Heart right ventricle (tissue), 16 donors: ENCODE data around the gene BRME1. TPM values are rescaled to one million over a fixed set of nuclear protein-coding genes. Genes with fewer than 3 reads are reported as not detected.

Experiments
- ATAC-seq, 8 donors: fragments of 200-7000 bp; cut with Tn5 transposase; one replicate each; pipeline ENCODE4 v1.9.1; 2020; ENCODE audit warnings: mild to moderate bottlenecking in 8 of 8, moderate library complexity in 8 of 8, moderate number of reproducible peaks in 1 of 8
- DNase-seq, 2 donors: peaks; one replicate each; pipeline ENCODE4 v3.0.0-alpha.2; 2020
- H3K27ac ChIP-seq, 10 donors: fragments of 200-600 bp; sonication (generic) in 2 of 10; one replicate each; pipeline versions ENCODE4 v1.5.0 to v1.8.0; 2020 to 2022; ENCODE audit warnings: mild to moderate bottlenecking in 3 of 10
- H3K27me3 ChIP-seq, 7 donors: fragments of 200-600 bp; one replicate each; pipeline ENCODE4 v1.8.0; 2021 to 2022; ENCODE audit warnings: mild to moderate bottlenecking in 2 of 7
- H3K36me3 ChIP-seq, 9 donors: fragments of 200-600 bp; sonication (generic) in 1 of 9; one replicate each; pipeline versions ENCODE4 v1.5.0 to v1.8.0; 2020 to 2022; ENCODE audit warnings: mild to moderate bottlenecking in 2 of 9
- H3K4me1 ChIP-seq, 9 donors: fragments of 200-600 bp; sonication (generic) in 1 of 9; one replicate each; pipeline versions ENCODE4 v1.5.0 to v1.8.0; 2020 to 2022; ENCODE audit warnings: mild to moderate bottlenecking in 4 of 9
- H3K4me3 ChIP-seq, 10 donors: fragments of 200-600 bp; sonication (generic) in 2 of 10; one replicate each; pipeline versions ENCODE4 v1.5.0 to v1.8.0; 2020 to 2022; ENCODE audit warnings: mild to moderate bottlenecking in 7 of 10, moderate library complexity in 2 of 10
- H3K9me3 ChIP-seq, 11 donors: fragments of 200-600 bp in 10 of 11; sonication (generic) in 2 of 11; one replicate each; pipeline versions ENCODE4 v1.5.0 to v1.8.0; 2013 to 2022; ENCODE audit warnings: mild to moderate bottlenecking in 2 of 11, control low read depth in 1 of 11, moderate library complexity in 1 of 11
- WGBS, 2 donors: extraction: QIAGEN DNeasy Blood & Tissue Kit; methylation state at CpG; one replicate each; pipeline ENCODE4 v1.1.7; 2013; ENCODE audit warnings: inconsistent platforms in 1 of 2; 5-methylcytosine and 5-hydroxymethylcytosine counted together
- intact Hi-C, 10 donors: fragments of 100-400 bp; cut with DNase I; formaldehyde crosslinking; loops; one replicate each; pipeline versions ENCODE4 v1.11.1 to v1.14.2; 2022
- polyA plus RNA-seq, 2 donors: library from polyadenylated mRNA; stranded (reverse); fragments of 200-250 nt; gene quantifications; one replicate each; pipeline ENCODE4 v1.2.3, GENCODE V29; 2013
- total RNA-seq, 10 donors: library from RNA; stranded (reverse); fragmentation: NEBNext Ultra II Directional in 3 of 10; extraction: Animal tissue kit (Norgen Biotek cat#: 25700) in 3 of 10; gene quantifications; one replicate each; pipeline versions ENCODE4 v1.2.1 to v1.2.4, GENCODE V29; 2021 to 2023
- TF ChIP-seq, protein P1 (sequence below), 9 donors: fragments of 200-600 bp; sonication (generic) in 2 of 9; IDR thresholded peaks; one replicate each; pipeline versions ENCODE4 v1.5.0 to v1.8.0; 2021 to 2022; ENCODE audit warnings: antibody characterized with exemption in 9 of 9, mild to moderate bottlenecking in 5 of 9, moderate library complexity in 1 of 9
- donor health status: Arrhythmogenic right ventricular cardiomyopathy.
- donor health status: ischemic (EF 13 %, LVEDD 7.1; RV severe dilation, severe dysfunction).
- donor health status: healthy with polysubstance abuse.
- donor health status: DM: no; HTN: yes; CAD: no.
- donor health status: DM: no; HTN: no; CAD: no.
- donor health status: ischemic (EF 25% LVEDD 6.9; RV normal size, moderate dysfunction).
- donor health status: ischemic (EF 25% LVEDD 5.7; RV mildly dilated, moderate dysfunction).
- donor health status: healthy.
- donor health status: DM: yes; HTN: yes; CAD: no.
- donor health status: Ischemic cardiomyopathy.
- donor health status: ischemic (EF 35%, LVEDD 5.7; RV mildly dilated, moderate dysfunction).
- donor health status: nonischemic (EF 11% LVEDD 7.7; RV severe dilation, severe dysfunction).
- donor health status: DM: yes; HTN: yes; CAD: no.
- donor health status: PGD.
- donor health status: ischemic (EF 29% LVEDD 5.4; RV normal size, mild dysfunction).
- donor health status: nonischemic (EF 23%, LVEDD 6.1; RV moderate dilation, normal function).

The BRME1 gene
- total and polyA plus RNA-seq, 12 donors: 0.19 to 2.0 (median 0.63) TPM; not detected in 2

DNA sequence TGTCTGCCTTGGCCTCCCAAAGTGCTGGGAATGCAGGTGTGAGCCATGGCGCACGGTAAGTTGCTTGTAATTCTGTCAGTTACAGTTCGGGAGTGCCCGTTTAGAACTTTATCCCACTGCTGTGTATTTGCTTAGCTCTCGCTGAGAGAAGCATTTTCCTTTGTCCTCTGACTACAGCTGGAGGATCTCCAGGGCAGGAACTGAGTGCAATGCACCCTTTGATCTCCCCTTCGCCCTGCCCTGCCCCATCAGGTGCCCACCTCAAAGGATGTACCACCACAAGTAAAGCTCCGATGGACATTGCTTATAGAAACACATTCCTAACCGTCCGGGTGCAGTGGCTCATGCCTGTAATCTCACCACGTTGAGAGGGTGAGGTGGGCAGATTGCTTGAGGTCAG, 6.5 kb downstream of the BRME1 start:
- TF ChIP-seq, protein P1, sequence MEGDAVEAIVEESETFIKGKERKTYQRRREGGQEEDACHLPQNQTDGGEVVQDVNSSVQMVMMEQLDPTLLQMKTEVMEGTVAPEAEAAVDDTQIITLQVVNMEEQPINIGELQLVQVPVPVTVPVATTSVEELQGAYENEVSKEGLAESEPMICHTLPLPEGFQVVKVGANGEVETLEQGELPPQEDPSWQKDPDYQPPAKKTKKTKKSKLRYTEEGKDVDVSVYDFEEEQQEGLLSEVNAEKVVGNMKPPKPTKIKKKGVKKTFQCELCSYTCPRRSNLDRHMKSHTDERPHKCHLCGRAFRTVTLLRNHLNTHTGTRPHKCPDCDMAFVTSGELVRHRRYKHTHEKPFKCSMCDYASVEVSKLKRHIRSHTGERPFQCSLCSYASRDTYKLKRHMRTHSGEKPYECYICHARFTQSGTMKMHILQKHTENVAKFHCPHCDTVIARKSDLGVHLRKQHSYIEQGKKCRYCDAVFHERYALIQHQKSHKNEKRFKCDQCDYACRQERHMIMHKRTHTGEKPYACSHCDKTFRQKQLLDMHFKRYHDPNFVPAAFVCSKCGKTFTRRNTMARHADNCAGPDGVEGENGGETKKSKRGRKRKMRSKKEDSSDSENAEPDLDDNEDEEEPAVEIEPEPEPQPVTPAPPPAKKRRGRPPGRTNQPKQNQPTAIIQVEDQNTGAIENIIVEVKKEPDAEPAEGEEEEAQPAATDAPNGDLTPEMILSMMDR (IDR thresholded peaks at IDR 0.05): no peak
- intact Hi-C loops: no loop called here
- Histone ChIP-seq H3K27ac (peak overlapping the region in 1 of 10 donors; percentile 19), H3K36me3 (no peaks in the 10 kb centered on the region), H3K9me3 (no peaks in the 10 kb centered on the region), H3K4me3 (no peak overlapping the region), H3K27me3 (no peaks in the 10 kb centered on the region), H3K4me1 (no peaks in the 10 kb centered on the region)
- no peak for DNase-seq
- no peak for ATAC-seq
- 84 to 87% methylated on average over 10 of the region's 10 CpGs for WGBS, 2 donors

DNA sequence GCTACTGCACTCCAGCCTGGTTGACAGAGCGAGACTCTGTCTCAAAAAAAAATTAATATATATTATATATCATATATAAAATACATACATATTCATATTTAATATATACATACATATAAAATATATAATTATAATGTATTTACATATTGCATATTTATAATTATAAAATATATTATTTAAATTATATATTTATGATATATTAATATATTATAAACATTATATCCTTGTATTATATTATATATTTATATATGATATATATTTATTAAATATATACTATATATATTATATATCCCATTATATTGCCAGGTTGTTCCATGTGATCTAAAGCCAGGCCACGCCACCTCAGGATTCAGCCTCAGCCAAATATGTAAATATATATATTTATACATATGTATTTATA, 9.7 kb downstream of the BRME1 start:
- WGBS, 2 donors: 97 to 100% methylated on average over 2 of the region's 2 CpGs
- TF ChIP-seq, protein P1 (IDR thresholded peaks at IDR 0.05): no peak
- intact Hi-C loops: no loop called here
- DNase-seq (no peak), ATAC-seq (no peak)
- H3K27me3 ChIP-seq: no peaks in the 10 kb centered on the region
- no peaks in the 10 kb centered on the region for H3K9me3 ChIP-seq
- H3K27ac ChIP-seq: no peak overlapping the region
- H3K4me3 ChIP-seq: no peak overlapping the region
- no peaks in the 10 kb centered on the region for H3K4me1 ChIP-seq
- H3K36me3 ChIP-seq: no peaks in the 10 kb centered on the region

DNA sequence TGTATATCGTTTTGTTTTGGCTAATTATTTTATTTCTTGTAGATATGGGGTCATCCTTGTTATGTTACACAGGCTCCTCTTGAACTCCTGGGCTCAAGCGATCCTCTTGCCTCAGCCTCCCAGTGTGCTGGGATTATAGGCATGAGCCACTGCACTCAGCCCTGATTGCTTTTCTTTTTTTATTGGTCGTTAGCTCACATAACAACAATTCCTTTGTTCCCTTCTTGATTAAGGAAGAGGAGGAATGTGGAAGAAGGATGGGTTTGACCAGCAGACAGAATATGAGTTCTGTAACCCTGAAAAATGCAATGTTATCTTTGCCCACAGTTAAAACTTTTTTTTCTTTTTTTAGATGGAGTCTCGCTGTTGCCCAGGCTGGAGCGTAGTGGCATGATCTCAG, 11.4 kb downstream of the BRME1 start:
- Histone ChIP-seq H3K27ac (no peak overlapping the region), H3K4me1 (no peaks in the 10 kb centered on the region), H3K4me3 (no peak overlapping the region), H3K27me3 (no peaks in the 10 kb centered on the region), H3K36me3 (no peaks in the 10 kb centered on the region), H3K9me3 (no peaks in the 10 kb centered on the region)
- 82 to 84% methylated on average over 5 of the region's 5 CpGs for WGBS, 2 donors
- no peak for DNase-seq
- TF ChIP-seq, protein P1 (IDR thresholded peaks at IDR 0.05): no peak
- ATAC-seq: no peak
- intact Hi-C loops: loop anchor here in 2 of 10 donors (5.0 kb wide), 1 partner anchor 158 kb away; no protein-coding TSS in a partner anchor

DNA sequence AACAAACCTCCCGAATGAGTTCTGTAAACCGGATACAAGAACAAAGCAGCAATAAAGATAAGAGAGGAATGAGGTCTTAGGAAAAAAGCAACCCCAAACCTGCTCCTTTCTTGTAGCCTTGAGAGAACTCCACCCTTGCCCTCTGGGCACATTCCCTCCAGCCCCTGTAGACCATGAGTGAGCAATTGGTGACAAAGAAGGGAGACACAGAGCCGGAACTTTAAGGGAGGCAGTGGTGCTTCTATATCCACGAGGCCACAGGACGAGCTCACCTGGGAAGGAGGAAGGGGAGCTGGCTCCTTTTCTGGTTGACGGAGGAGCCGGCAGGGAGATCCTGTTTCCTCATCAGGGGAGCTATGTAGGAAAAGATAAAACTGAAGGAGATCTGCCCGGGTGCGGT, 13.0 kb downstream of the BRME1 start:
- intact Hi-C loops: loop anchor here in 2 of 10 donors (5.0 kb wide), 1 partner anchor 159 kb away; no protein-coding TSS in a partner anchor
- 71 to 76% methylated on average over 9 of the region's 9 CpGs for WGBS, 2 donors

More for the DNA sequence above, 13.0 kb downstream of the BRME1 start:
- Histone ChIP-seq H3K4me1 (no peaks in the 10 kb centered on the region), H3K27ac (no peak overlapping the region), H3K36me3 (no peaks in the 10 kb centered on the region), H3K27me3 (no peaks in the 10 kb centered on the region), H3K4me3 (no peak overlapping the region), H3K9me3 (no peaks in the 10 kb centered on the region)
- no peak for DNase-seq
- TF ChIP-seq, protein P1 (IDR thresholded peaks at IDR 0.05): no peak
- ATAC-seq: no peak
